K562 (cell line): ENCODE measurements around the gene POGZ. TPM values are rescaled to one million over a fixed set of nuclear protein-coding genes. Genes with fewer than 3 reads are reported as not detected.

Source experiments
- ATAC-seq: fragments of 200-7000 bp; cut with Tn5 transposase; 3 replicates; pipeline ENCODE4 v1.9.1; 2020; ENCODE audit warnings: moderate library complexity
- BruUV-seq: library from RNA; stranded (reverse); fragments of 400-500 nt; replicated peaks from 2 replicates; lab custom pipeline; 2021; lab: Mats Ljungman, UMichigan
- CTCF ChIA-PET: fragments of 300-600 bp; formaldehyde crosslinking; extraction: SDS; loops from one replicate; lab custom pipeline; 2021; ENCODE audit warnings: low intra/inter-chr PET ratio; lab: Yijun Ruan, JAX
- POLR2A ChIA-PET: fragments of 300-600, 350-650 bp; sonication (Branson Sonifier 250); formaldehyde crosslinking; extraction: SDS; loops from one replicate; lab custom pipeline; 2021; ENCODE audit warnings: antibody characterized with exemption, inconsistent platforms; lab: Yijun Ruan, JAX
- DNase-seq, 4 experiments: peaks; one replicate each; pipeline versions ENCODE4 v3.0.0 to v3.0.0-alpha.2; 2011 to 2018; ENCODE audit warnings: low spot score in 3 of 4, mixed read lengths in 3 of 4; ENCODE audit errors: extremely low read depth in 1 of 4
- FAIRE-seq: peaks from 2 replicates; lab custom pipeline; 2011; peaks lifted over from hg19 to GRCh38; lab: Jason Lieb, UNC
- H2AFZ ChIP-seq: 2 replicates; pipeline ENCODE4 v1.6.0; 2011; ENCODE audit warnings: low read depth, low read length, control low read depth, inconsistent platforms
- H3K27ac ChIP-seq: fragments of 200-600 bp; 3 replicates; pipeline ENCODE4 v1.8.0; 2011; ENCODE audit warnings: low read depth, mild to moderate bottlenecking, control low read depth, inconsistent platforms, low read length, moderate library complexity, mixed read lengths; ENCODE audit errors: extremely low read depth
- H3K27me3 ChIP-seq, 2 experiments: fragments of 300-600 bp in 1 of 2; 2 replicates in 1 of 2; 3 replicates in 1 of 2; pipeline versions ENCODE4 v1.6.0 to v1.8.0; 2011; ENCODE audit warnings: inconsistent platforms in 2 of 2, low read length in 2 of 2, mild to moderate bottlenecking in 1 of 2, mixed read lengths in 1 of 2, moderate library complexity in 1 of 2; ENCODE audit not compliant: control insufficient read depth in 2 of 2, insufficient read depth in 2 of 2
- H3K36me3 ChIP-seq: fragments of 300-600 bp; 3 replicates; pipeline ENCODE4 v1.8.0; 2011; ENCODE audit warnings: mild to moderate bottlenecking, low read length, inconsistent platforms; ENCODE audit not compliant: control insufficient read depth, insufficient read depth
- H3K4me1 ChIP-seq, 2 experiments: fragments of 200-600 bp in 1 of 2; replicated peaks in 1 of 2; 2 replicates in 1 of 2; 3 replicates in 1 of 2; pipeline versions ENCODE4 v1.5.1 to v1.8.0; 2011; ENCODE audit warnings: inconsistent platforms in 2 of 2, low read length in 2 of 2, mild to moderate bottlenecking in 1 of 2, mixed read lengths in 1 of 2, moderate library complexity in 1 of 2; ENCODE audit not compliant: control insufficient read depth in 2 of 2, insufficient read depth in 2 of 2
- H3K4me2 ChIP-seq: 2 replicates; pipeline ENCODE4 v1.6.1; 2011; ENCODE audit warnings: low read length, control low read depth, inconsistent platforms, mixed read lengths; ENCODE audit not compliant: insufficient read depth
- H3K4me3 ChIP-seq: fragments of 200-600 bp; sonication (generic), shearing (Covaris generic); 2 replicates; pipeline ENCODE4 v1.5.1; 2016; ENCODE audit warnings: control low read depth, inconsistent platforms
- H3K79me2 ChIP-seq: fragments of 200-600 bp; 3 replicates; pipeline ENCODE4 v1.8.0; 2011; ENCODE audit warnings: low read length, inconsistent platforms; ENCODE audit not compliant: control insufficient read depth, insufficient read depth
- H3K9ac ChIP-seq, 2 experiments: 2 replicates each; pipeline versions ENCODE4 v1.6.0 to v1.6.1; 2011; ENCODE audit warnings: low read depth in 2 of 2, low read length in 2 of 2, control low read depth in 1 of 2, inconsistent platforms in 1 of 2, mild to moderate bottlenecking in 1 of 2, mixed read lengths in 1 of 2; ENCODE audit not compliant: insufficient read depth in 1 of 2
- H3K9me1 ChIP-seq: one replicate; pipeline ENCODE4 v1.6.0; 2011; ENCODE audit warnings: inconsistent platforms, mild to moderate bottlenecking, low read length, moderate library complexity; ENCODE audit not compliant: control insufficient read depth, insufficient read depth
- H3K9me3 ChIP-seq: replicated peaks from 2 replicates; pipeline ENCODE4 v1.5.1; 2011; ENCODE audit warnings: low read depth, low read length, inconsistent platforms; ENCODE audit not compliant: control insufficient read depth, insufficient read depth
- H4K20me1 ChIP-seq: replicated peaks from 2 replicates; pipeline ENCODE4 v1.6.1; 2011; ENCODE audit warnings: low read length, inconsistent platforms, mixed read lengths; ENCODE audit not compliant: control insufficient read depth, insufficient read depth
- ELF4 ChIP-seq: fragments of 450-650 bp; formaldehyde crosslinking; IDR thresholded peaks from 2 replicates; pipeline ENCODE4 v1.4.0; 2022; ENCODE audit warnings: missing genetic modification characterization
- KDM2B ChIP-seq: fragments of 250-450 bp; sonication (Bioruptor Pico); IDR thresholded peaks from 2 replicates; pipeline ENCODE4 v1.8.0; 2021; ENCODE audit warnings: mild to moderate bottlenecking, moderate library complexity
- MEIS2 ChIP-seq: fragments of 450-650 bp; IDR thresholded peaks from 2 replicates; pipeline ENCODE4 v1.6.1; 2014; ENCODE audit warnings: mild to moderate bottlenecking; ENCODE audit not compliant: partially characterized antibody
- RAD51 ChIP-seq: fragments of 450-650 bp; IDR thresholded peaks from 2 replicates; pipeline ENCODE4 v1.7.1; 2016; ENCODE audit warnings: low read depth, mild to moderate bottlenecking, borderline replicate concordance
- SAFB2 ChIP-seq: fragments of 200-400 bp; formaldehyde crosslinking; IDR thresholded peaks from 2 replicates; pipeline ENCODE4 v1.6.1; 2018; ENCODE audit warnings: borderline replicate concordance, low read length, low read depth, moderate library complexity; ENCODE audit not compliant: severe bottlenecking
- ZNF445 ChIP-seq: fragments of 250-450 bp; sonication (Bioruptor Pico); IDR thresholded peaks from 2 replicates; pipeline ENCODE4 v1.4.0; 2020; ENCODE audit warnings: low read depth, mild to moderate bottlenecking, moderate library complexity
- WGBS: fragments of 100-300 bp; shearing (Covaris generic); methylation state at CpG from one replicate; pipeline ENCODE4 v1.1.6; 2016; ENCODE audit warnings: low coverage, mixed read lengths; ENCODE audit not compliant: insufficient coverage; ENCODE audit errors: missing lambda C conversion rate; 5-methylcytosine and 5-hydroxymethylcytosine counted together
- in situ Hi-C: fragments of 300-500 bp; cut with MboI; formaldehyde crosslinking; loops from 4 replicates; pipeline ENCODE4 v1.15.0; 2018; ENCODE audit warnings: inconsistent platforms, mixed read lengths
- intact Hi-C: fragments of 100-400 bp; cut with micrococcal nuclease; formaldehyde crosslinking; loops from 2 replicates; pipeline ENCODE4 v1.14.2; 2022
- polyA plus RNA-seq, 8 experiments: library from polyadenylated mRNA; depleted of rRNA in 4 of 8; stranded (reverse) in 5 of 8; unstranded in 3 of 8; fragments of >200 nt; fragmentation: Nextera tagmentation in 2 of 8; fragmentation: Illumina TruSeq in 1 of 8; extraction: Ambion mirVana in 2 of 8; extraction: Trizol in 1 of 8; gene quantifications; 2 replicates each; pipeline versions ENCODE4 v1.2.1 to v1.2.3, GENCODE V29; 2011 to 2014; ENCODE audit warnings: inconsistent platforms in 1 of 8, missing spikeins in 1 of 8
- total RNA-seq, 7 experiments: library from RNA; depleted of rRNA in 6 of 7; stranded (reverse); fragments of >200 nt in 6 of 7; fragmentation: Illumina TruSeq in 2 of 7; extraction: Trizol in 2 of 7; gene quantifications; 2 replicates each; pipeline versions ENCODE4 v1.2.1 to v1.2.3, GENCODE V29; 2011 to 2021; ENCODE audit warnings: low replicate concordance in 1 of 7
- TF ChIP-seq, protein P1 (sequence below): sonication (generic); formaldehyde crosslinking; IDR thresholded peaks from 2 replicates; pipeline ENCODE4 v1.9.0; 2022; ENCODE audit warnings: mild to moderate bottlenecking, missing genetic modification reagents
- TF ChIP-seq, protein P2 (sequence below): fragments of 200-400 bp; formaldehyde crosslinking; IDR thresholded peaks from 2 replicates; pipeline ENCODE4 v1.6.1; 2017; ENCODE audit warnings: mild to moderate bottlenecking, low read depth, low read length, moderate library complexity
- TF ChIP-seq, protein P3 (sequence below): sonication (generic); formaldehyde crosslinking; IDR thresholded peaks from 2 replicates; pipeline ENCODE4 v1.4.0; 2020; ENCODE audit warnings: mild to moderate bottlenecking, missing genetic modification reagents

POGZ gene
- total and polyA plus RNA-seq, 9 of the 15 experiments (the other 6 are each of a cell fraction or from before 2014, with no cell fraction given): 9.4 to 40.6 (median 21.6) TPM

DNA sequence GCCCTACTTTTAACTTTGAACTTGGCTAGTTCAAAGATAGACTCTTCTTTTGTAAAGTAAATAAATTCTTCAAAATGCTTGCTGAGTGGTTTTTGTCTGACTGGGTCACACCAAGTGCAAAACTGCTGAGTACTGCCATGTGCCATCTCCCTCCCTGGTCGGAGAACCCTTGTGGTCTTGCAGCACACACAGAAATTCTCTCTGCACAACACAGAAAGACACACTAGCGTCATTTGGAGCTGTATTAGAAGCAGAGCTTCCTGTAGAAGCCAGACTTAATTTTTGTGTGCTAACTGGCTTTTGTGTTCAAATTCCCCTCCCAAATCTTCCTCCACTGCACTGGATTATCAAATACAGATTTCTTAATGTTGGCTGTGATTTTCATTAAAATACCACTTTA is 57.4 kb downstream of the POGZ start:
- H3K9me1 ChIP-seq: no peaks in the 10 kb centered on the region
- in situ Hi-C loops: no loop called here
- 93% methylated on average over 2 of the region's 2 CpGs for WGBS
- TF ChIP-seq MEIS2: no peak
- TF ChIP-seq, protein P1, sequence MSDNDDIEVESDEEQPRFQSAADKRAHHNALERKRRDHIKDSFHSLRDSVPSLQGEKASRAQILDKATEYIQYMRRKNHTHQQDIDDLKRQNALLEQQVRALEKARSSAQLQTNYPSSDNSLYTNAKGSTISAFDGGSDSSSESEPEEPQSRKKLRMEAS (CRISPR knock-in tag): no peak
- TF ChIP-seq, protein P2, sequence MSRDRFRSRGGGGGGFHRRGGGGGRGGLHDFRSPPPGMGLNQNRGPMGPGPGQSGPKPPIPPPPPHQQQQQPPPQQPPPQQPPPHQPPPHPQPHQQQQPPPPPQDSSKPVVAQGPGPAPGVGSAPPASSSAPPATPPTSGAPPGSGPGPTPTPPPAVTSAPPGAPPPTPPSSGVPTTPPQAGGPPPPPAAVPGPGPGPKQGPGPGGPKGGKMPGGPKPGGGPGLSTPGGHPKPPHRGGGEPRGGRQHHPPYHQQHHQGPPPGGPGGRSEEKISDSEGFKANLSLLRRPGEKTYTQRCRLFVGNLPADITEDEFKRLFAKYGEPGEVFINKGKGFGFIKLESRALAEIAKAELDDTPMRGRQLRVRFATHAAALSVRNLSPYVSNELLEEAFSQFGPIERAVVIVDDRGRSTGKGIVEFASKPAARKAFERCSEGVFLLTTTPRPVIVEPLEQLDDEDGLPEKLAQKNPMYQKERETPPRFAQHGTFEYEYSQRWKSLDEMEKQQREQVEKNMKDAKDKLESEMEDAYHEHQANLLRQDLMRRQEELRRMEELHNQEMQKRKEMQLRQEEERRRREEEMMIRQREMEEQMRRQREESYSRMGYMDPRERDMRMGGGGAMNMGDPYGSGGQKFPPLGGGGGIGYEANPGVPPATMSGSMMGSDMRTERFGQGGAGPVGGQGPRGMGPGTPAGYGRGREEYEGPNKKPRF: no peak
- TF ChIP-seq ELF4 (CRISPR knock-in tag): no peak
- no peak for TF ChIP-seq RAD51
- TF ChIP-seq, protein P3, sequence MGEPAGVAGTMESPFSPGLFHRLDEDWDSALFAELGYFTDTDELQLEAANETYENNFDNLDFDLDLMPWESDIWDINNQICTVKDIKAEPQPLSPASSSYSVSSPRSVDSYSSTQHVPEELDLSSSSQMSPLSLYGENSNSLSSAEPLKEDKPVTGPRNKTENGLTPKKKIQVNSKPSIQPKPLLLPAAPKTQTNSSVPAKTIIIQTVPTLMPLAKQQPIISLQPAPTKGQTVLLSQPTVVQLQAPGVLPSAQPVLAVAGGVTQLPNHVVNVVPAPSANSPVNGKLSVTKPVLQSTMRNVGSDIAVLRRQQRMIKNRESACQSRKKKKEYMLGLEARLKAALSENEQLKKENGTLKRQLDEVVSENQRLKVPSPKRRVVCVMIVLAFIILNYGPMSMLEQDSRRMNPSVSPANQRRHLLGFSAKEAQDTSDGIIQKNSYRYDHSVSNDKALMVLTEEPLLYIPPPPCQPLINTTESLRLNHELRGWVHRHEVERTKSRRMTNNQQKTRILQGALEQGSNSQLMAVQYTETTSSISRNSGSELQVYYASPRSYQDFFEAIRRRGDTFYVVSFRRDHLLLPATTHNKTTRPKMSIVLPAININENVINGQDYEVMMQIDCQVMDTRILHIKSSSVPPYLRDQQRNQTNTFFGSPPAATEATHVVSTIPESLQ: no peak
- TF ChIP-seq SAFB2: no peak
- no peak for TF ChIP-seq ZNF445
- TF ChIP-seq KDM2B (CRISPR knock-in tag): no peak

More for the DNA sequence above, 57.4 kb downstream of the POGZ start:
- FAIRE-seq (no peak), DNase-seq (no peak), ATAC-seq (no peak)
- POLR2A ChIA-PET: interaction anchor here (0.8 to 3.6 kb wide), 4 partner anchors 9 to 70 kb away, joined by 3 to 11 read pairs (median 3); no protein-coding TSS in a partner anchor
- Histone ChIP-seq H3K9ac (no peak overlapping the region), H3K9me3 (no peaks in the 10 kb centered on the region), H3K4me3 (no peak overlapping the region), H3K27ac (no peak overlapping the region), H3K4me1 (peaks cover 0 to 3% of the 10 kb centered on the region in 2 experiments; a peak in 3 of 5 replicates), H3K4me2 (no peak overlapping the region), H4K20me1 (0 out of 2 replicates have a peak, but pooled peaks cover 3% of the 10 kb centered on the region), H2AFZ (no peak overlapping the region), H3K79me2 (peaks cover 22% of the 10 kb centered on the region), H3K27me3 (no peaks in the 10 kb centered on the region), H3K36me3 (peaks cover 64% of the 10 kb centered on the region; the same call in 2 of the 3 replicates)
- intact Hi-C loops: no loop called here
- CTCF ChIA-PET: interaction anchor here (1.0 kb wide), 1 partner anchor 64 kb away, joined by 3 read pairs; no protein-coding TSS in a partner anchor
- BruUV-seq: no TSS peak
